Measurements from ENCODE around the gene PRR16. TPM values are rescaled to one million over a fixed set of nuclear protein-coding genes. Genes with fewer than 3 reads are reported as not detected.

Gene PRR16
- total RNA-seq, 4 donors from 2014 or later, result 2.7 to 7.0 (median 3.7) TPM

GRCh38 chr5:120555345-120555744 is 91.2 kb downstream of the PRR16 start:
- Histone ChIP-seq H3K4me3 (no peak overlapping the region), H3K36me3 (no peaks in the 10 kb centered on the region), H3K27me3 (no peaks in the 10 kb centered on the region), H3K4me1 (peaks cover 0 to 10% (median 0%) of the 10 kb centered on the region in 3 donors), H3K27ac (no peak overlapping the region), H3K9me3 (no peaks in the 10 kb centered on the region)
- ATAC-seq, result no peak
- WGBS, 2 donors (ENCODE audit: low coverage in 1 of 2), result 49 to 50% methylated on average over 2 of the region's 2 CpGs
- TF ChIP-seq EP300 (IDR thresholded peaks at IDR 0.05), result no peak
- no peak for TF ChIP-seq POLR2A (IDR thresholded peaks at IDR 0.05)
- TF ChIP-seq POLR2AphosphoS5 (IDR thresholded peaks at IDR 0.05), result no peak
- TF ChIP-seq CTCF (IDR thresholded peaks at IDR 0.05), result no peak

- H3K4me3 ChIP-seq, result no peak overlapping the region
- no peaks in the 10 kb centered on the region for H3K36me3 ChIP-seq
- WGBS, 2 donors (ENCODE audit: low coverage in 1 of 2), result 61 to 83% methylated on average over 3 to 4 of the region's 4 CpGs
- no peaks in the 10 kb centered on the region for H3K4me1 ChIP-seq
- H3K9me3 ChIP-seq, result no peaks in the 10 kb centered on the region
- H3K27me3 ChIP-seq, result no peaks in the 10 kb centered on the region
- H3K27ac ChIP-seq, result no peak overlapping the region
- ATAC-seq, result no peak
- TF ChIP-seq CTCF (IDR thresholded peaks at IDR 0.05), result no peak
- TF ChIP-seq POLR2A (IDR thresholded peaks at IDR 0.05), result no peak
- no peak for TF ChIP-seq POLR2AphosphoS5 (IDR thresholded peaks at IDR 0.05)
Observed at GRCh38 chr5:120564013-120564412, 99.9 kb downstream of the PRR16 start.

- Histone ChIP-seq H3K4me1 (no peaks in the 10 kb centered on the region), H3K27me3 (no peaks in the 10 kb centered on the region), H3K9me3 (no peaks in the 10 kb centered on the region), H3K4me3 (no peak overlapping the region), H3K27ac (no peak overlapping the region), H3K36me3 (no peaks in the 10 kb centered on the region)
- TF ChIP-seq CTCF (IDR thresholded peaks at IDR 0.05) (no peak), POLR2A (IDR thresholded peaks at IDR 0.05) (no peak), EP300 (IDR thresholded peaks at IDR 0.05) (no peak), POLR2AphosphoS5 (IDR thresholded peaks at IDR 0.05) (no peak)
- WGBS, 2 donors (ENCODE audit: low coverage in 1 of 2), result 50 to 60% methylated on average over 1 of the region's 1 CpG
- no peak for ATAC-seq
Observed at GRCh38 chr5:120567066-120567465, 103.0 kb downstream of the PRR16 start.

- Histone ChIP-seq H3K27ac (no peak overlapping the region), H3K4me1 (no peaks in the 10 kb centered on the region), H3K36me3 (no peaks in the 10 kb centered on the region), H3K9me3 (no peaks in the 10 kb centered on the region), H3K27me3 (no peaks in the 10 kb centered on the region), H3K4me3 (no peak overlapping the region)
- no peak for TF ChIP-seq EP300 (IDR thresholded peaks at IDR 0.05)
- no peak for TF ChIP-seq POLR2AphosphoS5 (IDR thresholded peaks at IDR 0.05)
- no peak for TF ChIP-seq CTCF (IDR thresholded peaks at IDR 0.05)
- no peak for TF ChIP-seq POLR2A (IDR thresholded peaks at IDR 0.05)
- 87 to 91% methylated on average over 3 to 4 of the region's 4 CpGs for WGBS, 2 donors (ENCODE audit: low coverage in 1 of 2)
- no peak for ATAC-seq
Observed at GRCh38 chr5:120567921-120568320, 103.8 kb downstream of the PRR16 start.

- Histone ChIP-seq H3K4me3 (no peak overlapping the region), H3K27ac (no peak overlapping the region), H3K27me3 (no peaks in the 10 kb centered on the region), H3K9me3 (no peaks in the 10 kb centered on the region), H3K4me1 (no peaks in the 10 kb centered on the region), H3K36me3 (no peaks in the 10 kb centered on the region)
- ATAC-seq, result no peak
- TF ChIP-seq CTCF (IDR thresholded peaks at IDR 0.05) (no peak), POLR2A (IDR thresholded peaks at IDR 0.05) (no peak), POLR2AphosphoS5 (IDR thresholded peaks at IDR 0.05) (no peak)
Observed at GRCh38 chr5:120568711-120569110, 104.6 kb downstream of the PRR16 start.
